ENCODE measurements around the gene TRAM2.

TRAM2 gene

DNA sequence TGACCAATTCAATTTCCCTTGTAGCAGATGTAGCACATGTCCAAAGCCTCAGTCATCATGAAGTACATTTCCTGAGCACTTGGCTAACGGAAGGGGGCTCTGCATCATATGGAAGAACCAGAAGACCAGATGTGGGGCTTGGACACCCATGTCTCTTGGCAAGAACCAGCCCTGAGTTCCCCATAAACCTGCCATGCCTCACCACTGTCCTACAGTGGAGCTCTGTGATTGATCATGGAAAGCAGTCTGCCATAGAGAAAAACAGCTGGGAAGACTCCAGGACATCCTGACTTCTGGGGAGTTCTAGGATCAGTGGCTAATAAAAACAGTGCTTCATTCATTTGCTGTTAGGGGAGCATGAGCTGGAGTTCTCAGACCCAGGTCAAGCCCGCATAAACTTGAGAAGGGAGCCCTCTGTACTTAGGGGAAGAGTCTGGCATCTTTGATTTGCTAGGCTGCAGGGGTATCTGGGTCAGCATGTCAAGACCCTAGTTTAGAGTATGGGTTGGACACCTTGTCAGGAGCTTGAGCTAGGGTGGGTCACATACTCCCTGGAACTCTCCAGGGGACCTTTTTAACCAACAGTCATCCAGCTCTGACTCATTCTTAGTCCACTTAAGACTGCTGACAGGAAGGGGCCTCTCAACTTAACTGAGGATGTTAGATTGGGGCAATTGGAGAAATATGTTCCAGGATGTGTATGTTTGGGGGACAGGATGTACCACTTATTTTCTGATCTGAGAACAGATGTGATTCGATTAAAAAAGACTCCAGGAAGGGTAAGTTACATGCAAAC lies 26.3 kb upstream of the TRAM2 start:
- Mint-ChIP-seq H3K36me3 (ENCODE audit: insufficient read depth) (no peaks in the 10 kb centered on the region), H3K9me3 (no peaks in the 10 kb centered on the region), H3K27me3 (peaks cover 19% of the 10 kb centered on the region), H3K27ac (ENCODE audit: low read depth) (no peak overlapping the region), H3K4me3 (no peak overlapping the region), H3K4me1 (no peaks in the 10 kb centered on the region)
- ATAC-seq (replicated peaks; ENCODE audit: extremely low read depth, poor library complexity, severe bottlenecking) (no peak), DNase-seq (ENCODE audit: low spot score in 2 of 2) (no peak)

DNA sequence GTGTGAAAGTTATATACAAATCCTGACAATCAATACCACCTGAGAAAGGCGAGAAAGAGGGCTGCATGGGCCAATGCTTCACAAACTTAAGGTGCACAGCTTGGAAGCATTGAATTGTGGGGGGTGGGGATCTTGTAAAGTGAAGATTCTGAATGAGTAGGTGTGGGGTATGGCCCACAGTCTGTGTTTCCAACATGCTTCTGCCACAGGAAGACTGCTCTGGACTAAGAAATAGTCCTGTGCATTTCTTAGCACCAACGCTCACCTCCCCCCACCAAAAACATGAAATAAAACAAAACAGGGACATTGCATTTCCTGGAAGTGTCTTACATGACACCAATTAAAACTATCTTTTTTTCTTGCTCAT lies 21.9 kb upstream of the TRAM2 start:
- ATAC-seq (replicated peaks; ENCODE audit: extremely low read depth, poor library complexity, severe bottlenecking) = no peak
- Mint-ChIP-seq H3K4me1 (no peaks in the 10 kb centered on the region), H3K9me3 (no peaks in the 10 kb centered on the region)

DNA sequence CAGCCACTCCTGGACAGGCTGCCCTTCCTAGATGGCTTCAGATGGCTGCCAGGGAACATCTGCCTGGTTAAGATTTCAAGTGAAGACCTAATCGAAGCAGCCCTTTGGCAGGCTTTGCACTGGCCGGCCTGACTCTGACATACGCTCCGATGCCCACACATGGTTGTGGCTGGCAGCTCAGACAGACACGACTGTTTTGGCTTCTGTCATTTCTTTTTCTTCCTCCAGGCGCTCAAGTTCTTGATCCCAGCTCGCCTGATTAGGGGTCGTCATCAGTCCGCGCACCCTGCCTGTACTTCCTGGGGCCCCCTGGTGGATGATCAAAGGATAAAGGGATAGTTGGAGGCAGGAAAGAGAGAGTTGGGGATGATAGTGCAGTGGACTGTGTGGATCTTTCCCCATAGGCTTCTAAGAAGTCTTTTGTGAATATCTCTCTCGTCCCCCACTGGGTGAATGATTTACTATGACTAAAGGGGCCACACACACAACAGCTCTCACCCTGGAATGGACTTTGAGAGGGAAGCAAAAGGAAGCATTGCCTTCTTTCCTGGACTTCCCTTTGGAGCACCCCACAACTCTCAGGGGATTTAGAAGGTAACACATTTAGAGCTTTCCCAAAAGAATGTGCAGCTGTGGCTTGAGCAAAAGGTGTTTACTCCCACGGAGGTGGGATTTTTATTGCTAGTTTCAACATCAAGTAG lies 21.4 kb upstream of the TRAM2 start:
- ATAC-seq (replicated peaks; ENCODE audit: extremely low read depth, poor library complexity, severe bottlenecking) (no peak), DNase-seq (ENCODE audit: low spot score in 2 of 2) (no peak)
- H3K4me3 Mint-ChIP-seq = no peak overlapping the region
- no peaks in the 10 kb centered on the region for H3K4me1 Mint-ChIP-seq
- no peaks in the 10 kb centered on the region for H3K36me3 Mint-ChIP-seq (ENCODE audit: insufficient read depth)
- peaks cover 16% of the 10 kb centered on the region for H3K27me3 Mint-ChIP-seq
- H3K9me3 Mint-ChIP-seq = no peaks in the 10 kb centered on the region
- H3K27ac Mint-ChIP-seq (ENCODE audit: low read depth) = no peak overlapping the region

More for the DNA sequence above, 21.9 kb upstream of the TRAM2 start:
- no peaks in the 10 kb centered on the region for H3K36me3 Mint-ChIP-seq (ENCODE audit: insufficient read depth)
- H3K4me3 Mint-ChIP-seq = no peak overlapping the region
- H3K27ac Mint-ChIP-seq (ENCODE audit: low read depth) = no peak overlapping the region
- DNase-seq (ENCODE audit: low spot score in 2 of 2) = no peak
- peaks cover 16% of the 10 kb centered on the region for H3K27me3 Mint-ChIP-seq

DNA sequence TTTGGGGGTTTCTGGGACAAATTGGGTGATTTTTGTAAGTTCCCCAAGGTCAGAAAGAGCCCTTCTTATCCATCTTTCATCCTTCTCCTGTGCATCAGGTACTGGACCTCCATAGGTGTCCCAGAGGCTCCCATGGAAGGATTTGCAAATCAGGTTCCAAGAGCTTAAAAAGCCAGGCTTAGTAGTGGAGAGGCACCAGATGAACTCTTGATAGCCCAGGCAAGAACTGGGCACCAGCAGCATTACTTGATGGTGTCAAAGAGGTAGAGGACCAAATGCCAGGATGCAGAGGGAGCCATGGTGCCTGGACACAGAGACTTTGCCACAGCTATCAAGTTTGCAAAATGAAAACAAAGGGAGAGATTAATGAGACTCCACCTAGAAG lies 20.9 kb upstream of the TRAM2 start:
- Mint-ChIP-seq H3K9me3 (no peaks in the 10 kb centered on the region), H3K27ac (ENCODE audit: low read depth) (no peak overlapping the region), H3K4me1 (no peaks in the 10 kb centered on the region), H3K27me3 (peaks cover 16% of the 10 kb centered on the region), H3K4me3 (no peak overlapping the region), H3K36me3 (ENCODE audit: insufficient read depth) (no peaks in the 10 kb centered on the region)
- DNase-seq (ENCODE audit: low spot score in 2 of 2) (no peak), ATAC-seq (replicated peaks; ENCODE audit: extremely low read depth, poor library complexity, severe bottlenecking) (no peak)

DNA sequence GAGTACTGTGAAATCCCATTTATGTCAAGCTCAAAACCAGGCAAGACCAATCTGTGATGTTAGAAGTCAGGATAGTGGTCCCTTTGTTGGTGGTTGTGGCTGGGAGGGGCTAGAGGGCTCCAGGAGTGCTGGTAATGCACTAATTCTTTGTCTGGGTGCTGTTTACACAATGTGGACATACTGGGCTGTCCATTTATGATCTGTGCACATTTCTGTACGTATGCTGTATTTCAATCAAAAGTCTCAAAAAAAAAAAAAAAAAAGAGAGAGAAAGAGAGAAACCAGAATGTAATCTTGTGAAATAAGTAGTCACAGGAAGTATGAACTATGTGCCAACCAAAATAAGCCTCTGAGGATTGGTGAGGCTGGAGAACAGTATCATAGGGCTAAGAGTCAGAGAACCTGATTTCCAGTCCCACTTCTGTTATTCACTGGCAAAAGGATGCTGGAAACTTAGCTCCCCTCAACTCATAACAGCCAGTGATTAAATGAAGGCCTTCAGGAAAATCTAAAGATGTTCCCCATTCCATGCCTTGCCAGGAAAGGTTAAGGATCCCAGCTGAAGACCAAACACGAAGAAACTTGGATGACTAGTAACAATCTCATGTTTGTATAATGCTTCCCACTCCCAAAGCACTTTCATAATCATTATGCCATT lies 19.6 kb upstream of the TRAM2 start:
- Mint-ChIP-seq H3K27me3 (peaks cover 13% of the 10 kb centered on the region), H3K4me3 (no peak overlapping the region), H3K36me3 (ENCODE audit: insufficient read depth) (no peaks in the 10 kb centered on the region), H3K9me3 (no peaks in the 10 kb centered on the region), H3K4me1 (no peaks in the 10 kb centered on the region), H3K27ac (ENCODE audit: low read depth) (no peak overlapping the region)
- no peak for ATAC-seq (replicated peaks; ENCODE audit: extremely low read depth, poor library complexity, severe bottlenecking)
- no peak for DNase-seq (ENCODE audit: low spot score in 2 of 2)

DNA sequence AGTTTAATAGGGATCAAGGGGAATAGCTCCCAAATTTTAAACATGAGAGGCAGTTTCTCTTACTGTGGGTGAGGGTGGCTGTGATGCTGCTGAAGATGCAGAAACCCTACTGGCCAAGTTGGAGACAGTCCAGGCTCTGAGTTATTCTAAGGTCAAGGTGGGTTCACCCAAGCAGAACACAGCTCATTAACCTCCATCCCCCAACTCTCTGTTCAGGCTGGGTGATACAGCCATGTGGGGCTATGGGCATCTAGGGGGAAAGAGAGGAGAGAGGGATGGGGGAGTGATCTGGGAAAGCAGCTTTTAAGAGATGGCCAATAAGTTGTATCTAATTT lies 18.9 kb upstream of the TRAM2 start:
- ATAC-seq (replicated peaks; ENCODE audit: extremely low read depth, poor library complexity, severe bottlenecking) (no peak), DNase-seq (ENCODE audit: low spot score in 2 of 2) (no peak)
- H3K4me3 Mint-ChIP-seq = no peak overlapping the region
- H3K9me3 Mint-ChIP-seq = no peaks in the 10 kb centered on the region
- H3K4me1 Mint-ChIP-seq = no peaks in the 10 kb centered on the region
- H3K27me3 Mint-ChIP-seq = peaks cover 6% of the 10 kb centered on the region
- H3K27ac Mint-ChIP-seq (ENCODE audit: low read depth) = no peak overlapping the region
- no peaks in the 10 kb centered on the region for H3K36me3 Mint-ChIP-seq (ENCODE audit: insufficient read depth)

DNA sequence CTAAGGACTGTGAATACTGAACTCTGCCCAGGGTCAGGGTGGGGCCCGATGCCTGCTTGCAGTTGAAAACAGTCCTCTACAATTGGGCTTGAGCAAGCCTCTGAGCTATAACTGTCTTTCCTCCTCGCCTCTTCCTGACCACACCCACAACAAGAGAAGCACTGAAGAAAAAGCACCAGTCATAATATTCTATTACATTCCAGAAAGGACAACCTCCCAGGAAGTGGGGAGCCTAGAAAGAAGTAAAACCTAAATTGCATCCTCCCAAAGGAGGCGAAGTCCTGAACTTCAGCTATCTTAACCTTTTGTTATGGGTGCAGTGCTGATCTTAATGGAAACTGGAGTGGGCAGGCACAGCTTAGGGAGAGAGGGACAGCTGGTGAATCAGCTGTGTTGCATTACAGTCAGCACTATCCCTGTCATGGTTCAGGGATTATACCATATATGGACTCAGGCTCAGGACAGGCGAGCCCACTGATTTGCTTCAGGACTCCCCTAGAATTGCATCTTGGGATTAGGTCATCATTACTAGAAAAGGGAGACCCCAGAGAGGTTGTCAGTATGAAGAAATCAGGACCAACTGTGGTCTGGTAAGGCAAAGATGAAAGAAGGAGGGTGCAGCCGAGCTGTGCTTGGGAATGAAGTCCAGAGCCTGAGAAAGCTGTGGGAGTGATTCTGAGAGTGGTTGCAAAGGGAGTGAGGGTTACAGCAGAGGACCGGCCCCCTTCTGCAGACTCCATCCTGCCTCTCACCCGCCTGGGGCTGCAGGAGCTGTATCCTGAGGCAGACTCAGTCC lies 18.3 kb upstream of the TRAM2 start:
- H3K4me1 Mint-ChIP-seq = no peaks in the 10 kb centered on the region
- ATAC-seq (replicated peaks; ENCODE audit: extremely low read depth, poor library complexity, severe bottlenecking) = no peak
- H3K9me3 Mint-ChIP-seq = no peaks in the 10 kb centered on the region
- H3K27ac Mint-ChIP-seq (ENCODE audit: low read depth) = no peak overlapping the region
- no peak overlapping the region for H3K4me3 Mint-ChIP-seq
- no peaks in the 10 kb centered on the region for H3K36me3 Mint-ChIP-seq (ENCODE audit: insufficient read depth)
- peaks cover under 1% of the 10 kb centered on the region for H3K27me3 Mint-ChIP-seq
- no peak for DNase-seq (ENCODE audit: low spot score in 2 of 2)

DNA sequence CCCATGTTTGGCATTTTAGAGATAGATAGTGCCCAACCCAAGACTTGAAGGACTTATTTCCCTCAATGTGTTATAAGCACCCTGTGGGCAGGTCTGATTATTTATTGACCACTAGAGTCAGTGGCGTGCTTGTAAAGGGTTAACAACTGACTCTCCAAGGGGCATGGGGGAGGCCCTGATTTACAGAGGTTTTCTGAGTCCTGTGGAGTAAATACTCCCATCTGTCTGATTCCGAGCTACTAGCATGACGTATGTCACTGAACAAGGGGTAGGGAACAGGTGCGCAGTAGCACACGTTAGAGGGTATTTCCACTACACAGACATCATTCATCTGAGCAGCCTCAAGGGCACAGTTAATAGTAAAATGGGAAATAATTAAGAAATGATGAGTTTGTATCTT lies 17.4 kb upstream of the TRAM2 start:
- DNase-seq (ENCODE audit: low spot score in 2 of 2) (no peak), ATAC-seq (replicated peaks; ENCODE audit: extremely low read depth, poor library complexity, severe bottlenecking) (no peak)
- no peak overlapping the region for H3K27ac Mint-ChIP-seq (ENCODE audit: low read depth)
- H3K27me3 Mint-ChIP-seq = no peaks in the 10 kb centered on the region
- no peak overlapping the region for H3K4me3 Mint-ChIP-seq
- no peaks in the 10 kb centered on the region for H3K36me3 Mint-ChIP-seq (ENCODE audit: insufficient read depth)
- no peaks in the 10 kb centered on the region for H3K4me1 Mint-ChIP-seq
- H3K9me3 Mint-ChIP-seq = no peaks in the 10 kb centered on the region

DNA sequence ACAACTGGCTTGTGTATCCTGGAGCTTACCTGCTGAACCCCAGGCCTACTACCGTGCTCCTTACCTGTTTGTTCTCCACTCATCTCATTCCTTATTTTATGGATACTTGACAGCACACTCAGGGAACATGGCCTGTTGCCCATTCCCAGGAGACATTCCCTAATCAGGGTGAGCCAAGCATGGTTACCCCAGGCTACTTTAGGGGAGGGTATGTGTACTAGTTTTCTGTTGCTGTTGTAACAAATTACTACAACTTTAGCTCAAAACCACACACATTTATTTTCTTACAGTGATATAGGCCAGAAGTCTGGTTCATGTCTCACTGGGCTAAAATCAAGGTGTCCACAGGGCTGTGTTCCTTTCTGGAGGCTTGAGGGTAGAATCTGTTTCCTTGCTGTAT lies 15.0 kb upstream of the TRAM2 start:
- Mint-ChIP-seq H3K27me3 (no peaks in the 10 kb centered on the region), H3K4me1 (no peaks in the 10 kb centered on the region), H3K4me3 (no peak overlapping the region), H3K36me3 (ENCODE audit: insufficient read depth) (no peaks in the 10 kb centered on the region), H3K27ac (ENCODE audit: low read depth) (no peak overlapping the region), H3K9me3 (no peaks in the 10 kb centered on the region)
- DNase-seq (ENCODE audit: low spot score in 2 of 2) (no peak), ATAC-seq (replicated peaks; ENCODE audit: extremely low read depth, poor library complexity, severe bottlenecking) (no peak)

DNA sequence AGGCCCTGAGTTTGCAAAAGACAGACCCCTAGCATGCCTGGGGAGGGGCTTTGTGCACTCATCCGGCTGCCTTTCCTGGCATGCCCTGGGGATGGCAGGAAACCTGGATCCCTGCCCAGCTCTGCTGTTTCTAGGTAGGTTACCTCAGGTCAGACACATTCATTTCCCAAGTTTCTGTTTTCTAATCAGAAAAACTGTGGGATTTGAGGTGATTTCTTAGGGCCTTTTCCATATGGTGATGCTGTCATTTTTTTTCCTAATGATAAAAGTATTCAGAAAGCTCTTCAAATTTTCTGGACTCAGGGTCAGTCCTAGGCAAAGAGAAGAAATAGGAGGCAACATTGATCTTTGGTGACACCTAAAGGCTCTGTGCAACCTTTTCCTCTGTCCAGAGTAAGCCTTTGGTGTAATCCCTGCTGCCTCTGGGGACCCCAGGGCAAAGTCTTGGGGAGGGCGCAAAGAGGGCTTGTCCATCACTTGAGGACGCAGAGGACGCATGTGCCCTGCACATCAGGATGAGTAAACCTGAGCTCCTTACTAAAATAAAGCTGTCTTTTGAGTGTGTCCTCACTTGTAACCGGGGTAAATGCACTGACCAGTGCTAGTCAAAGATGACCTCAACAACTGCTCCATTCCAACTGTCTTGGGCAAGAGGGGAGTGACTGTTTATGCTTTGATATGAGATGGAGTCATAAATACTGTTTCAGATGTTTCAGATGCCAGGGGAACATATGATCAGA lies 13.5 kb upstream of the TRAM2 start:
- DNase-seq (ENCODE audit: low spot score in 2 of 2) = no peak
- Mint-ChIP-seq H3K27me3 (no peaks in the 10 kb centered on the region), H3K4me3 (no peak overlapping the region), H3K9me3 (no peaks in the 10 kb centered on the region), H3K4me1 (no peaks in the 10 kb centered on the region), H3K27ac (ENCODE audit: low read depth) (no peak overlapping the region), H3K36me3 (ENCODE audit: insufficient read depth) (no peaks in the 10 kb centered on the region)
- no peak for ATAC-seq (replicated peaks; ENCODE audit: extremely low read depth, poor library complexity, severe bottlenecking)

DNA sequence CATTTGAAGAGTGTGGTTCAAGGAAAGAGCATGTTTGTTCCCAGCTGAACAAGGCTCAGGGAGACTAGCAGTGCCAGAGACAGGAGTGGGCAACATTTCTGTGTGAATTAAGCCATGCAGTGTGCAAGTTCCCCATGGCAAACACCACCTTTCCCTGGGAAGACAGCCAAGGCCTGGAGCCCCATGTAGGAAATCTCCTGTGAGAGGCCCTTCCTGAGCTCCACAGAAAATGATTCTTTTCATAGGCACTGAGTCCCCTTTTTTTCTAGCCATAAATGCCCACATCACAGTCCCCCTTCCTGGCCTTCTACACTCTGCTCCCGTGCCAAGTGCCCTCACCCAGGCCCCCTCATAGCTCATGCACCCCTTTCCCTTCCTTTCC lies 11.8 kb upstream of the TRAM2 start:
- H3K4me1 Mint-ChIP-seq = no peaks in the 10 kb centered on the region
- H3K36me3 Mint-ChIP-seq (ENCODE audit: insufficient read depth) = no peaks in the 10 kb centered on the region
- no peak overlapping the region for H3K27ac Mint-ChIP-seq (ENCODE audit: low read depth)
- DNase-seq (ENCODE audit: low spot score in 2 of 2) = no peak
- no peaks in the 10 kb centered on the region for H3K9me3 Mint-ChIP-seq
- no peaks in the 10 kb centered on the region for H3K27me3 Mint-ChIP-seq
- no peak overlapping the region for H3K4me3 Mint-ChIP-seq
- no peak for ATAC-seq (replicated peaks; ENCODE audit: extremely low read depth, poor library complexity, severe bottlenecking)

DNA sequence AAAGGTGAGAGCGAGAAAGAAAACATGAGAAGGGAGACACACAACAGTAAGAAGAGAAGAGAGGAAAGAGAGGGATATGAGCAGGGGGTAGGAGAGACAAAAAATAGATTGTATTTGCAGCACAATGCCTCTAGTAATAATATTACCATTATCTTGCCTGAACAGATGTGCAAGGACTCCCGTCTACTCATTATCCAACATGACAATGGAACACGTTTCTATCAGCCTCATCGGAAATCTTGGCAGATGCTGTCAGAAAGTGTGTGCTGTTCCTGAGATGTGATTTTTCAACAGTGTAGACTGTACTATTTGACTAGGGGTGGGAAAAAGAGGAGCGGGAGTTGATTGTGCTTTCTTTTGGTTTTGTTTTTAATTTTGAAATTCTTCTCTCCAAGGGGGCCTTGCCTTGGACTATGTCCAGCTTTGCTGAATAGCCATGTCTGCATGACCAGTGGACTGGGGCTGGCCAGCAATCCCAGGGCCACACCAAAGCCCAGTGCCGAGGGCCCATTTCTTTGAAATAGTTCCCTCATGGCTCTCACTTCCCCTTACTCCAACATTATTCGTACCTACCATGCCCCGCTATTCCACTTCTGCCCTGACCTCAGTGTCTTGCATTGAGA lies 11.3 kb upstream of the TRAM2 start:
- DNase-seq (ENCODE audit: low spot score in 2 of 2) = no peak
- Mint-ChIP-seq H3K4me1 (no peaks in the 10 kb centered on the region), H3K4me3 (no peak overlapping the region)

More for the DNA sequence above, 11.3 kb upstream of the TRAM2 start:
- Mint-ChIP-seq H3K9me3 (no peaks in the 10 kb centered on the region), H3K27ac (ENCODE audit: low read depth) (no peak overlapping the region), H3K27me3 (no peaks in the 10 kb centered on the region), H3K36me3 (ENCODE audit: insufficient read depth) (no peaks in the 10 kb centered on the region)
- ATAC-seq (replicated peaks; ENCODE audit: extremely low read depth, poor library complexity, severe bottlenecking) = no peak

Data from central memory CD8-positive, alpha-beta T cell (primary cell).